ENCODE data around the gene CDK8. TPM values are rescaled to one million over a fixed set of nuclear protein-coding genes. Genes with fewer than 3 reads are reported as not detected.

Gene CDK8
- total RNA-seq, 1 donor from 2014 or later: 12.8 TPM

DNA sequence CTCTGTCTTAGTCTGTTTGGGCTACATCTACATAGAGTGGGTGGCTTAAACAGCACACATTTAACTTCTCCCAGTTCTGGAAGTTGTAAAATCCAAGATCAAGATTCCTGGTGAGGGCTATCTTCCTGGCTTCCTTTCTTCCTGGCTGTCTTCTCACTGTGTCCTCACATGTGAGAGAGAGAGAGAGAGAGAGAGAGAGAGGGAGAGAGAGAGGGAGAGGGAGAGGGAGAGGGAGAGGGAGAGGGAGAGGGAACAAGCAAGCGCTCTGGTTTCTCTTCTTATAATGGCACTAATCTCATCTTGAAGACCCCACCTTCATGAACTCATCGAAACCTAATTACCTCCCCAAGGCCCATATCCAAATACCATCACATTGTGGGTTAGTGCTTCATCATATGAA lies 69.2 kb downstream of the CDK8 start:
- no peak for DNase-seq

DNA sequence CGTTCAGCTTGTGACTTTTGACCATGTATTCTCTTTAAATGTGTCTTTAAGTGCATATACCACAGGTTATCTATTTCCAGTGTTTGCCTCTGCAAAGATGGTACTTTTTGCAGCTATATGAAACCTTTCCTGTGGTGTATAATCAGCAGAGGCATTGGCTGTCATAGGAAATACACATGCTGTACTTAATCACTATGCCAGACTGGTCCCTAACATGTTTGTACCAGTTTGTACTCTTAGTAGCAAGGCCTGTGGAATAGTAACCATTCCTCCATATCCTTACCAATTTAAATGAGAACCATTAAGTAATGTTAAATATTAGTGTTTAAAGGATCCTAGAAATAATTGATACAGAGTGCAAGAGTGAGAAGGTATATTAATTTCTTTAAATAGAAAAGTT lies 69.8 kb downstream of the CDK8 start:
- DNase-seq: no peak

DNA sequence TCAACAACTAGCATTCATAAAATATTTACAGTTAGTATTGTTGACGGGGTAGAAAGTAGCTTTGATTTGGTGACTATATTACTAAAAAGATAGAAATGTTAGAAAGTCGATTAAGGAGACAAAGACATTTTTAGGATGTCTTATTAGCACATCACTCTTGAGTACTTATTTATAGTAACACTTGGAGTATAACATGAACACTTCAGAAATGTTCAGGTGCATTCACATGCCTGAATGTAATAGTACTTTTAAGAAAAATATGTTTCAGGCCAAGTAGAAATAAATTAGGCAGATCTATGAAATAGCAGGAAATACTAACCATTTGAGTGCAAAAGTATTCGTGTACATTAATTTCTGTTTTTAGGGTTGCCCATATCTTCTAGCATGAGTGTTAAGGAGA lies 70.4 kb downstream of the CDK8 start:
- no peak for DNase-seq

DNA sequence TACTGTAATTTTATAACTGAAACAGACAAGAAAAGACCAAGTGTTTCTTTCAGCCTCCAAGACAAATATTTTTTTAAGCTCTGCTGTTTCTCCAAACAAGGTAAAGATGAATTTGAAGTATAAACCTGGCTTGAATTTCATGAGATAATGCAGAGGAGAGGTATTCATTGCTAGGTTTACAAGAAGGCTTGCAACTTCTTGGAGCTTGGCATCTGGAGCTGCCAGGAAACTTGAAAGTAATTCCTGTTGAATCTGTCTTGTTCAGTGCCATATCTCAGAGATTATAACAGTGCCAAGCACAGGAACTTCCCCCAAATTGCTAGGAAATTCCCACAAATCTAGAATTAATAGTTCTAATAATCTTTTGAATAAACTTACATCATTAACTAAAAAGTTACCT lies 70.9 kb downstream of the CDK8 start:
- DNase-seq: no peak

DNA sequence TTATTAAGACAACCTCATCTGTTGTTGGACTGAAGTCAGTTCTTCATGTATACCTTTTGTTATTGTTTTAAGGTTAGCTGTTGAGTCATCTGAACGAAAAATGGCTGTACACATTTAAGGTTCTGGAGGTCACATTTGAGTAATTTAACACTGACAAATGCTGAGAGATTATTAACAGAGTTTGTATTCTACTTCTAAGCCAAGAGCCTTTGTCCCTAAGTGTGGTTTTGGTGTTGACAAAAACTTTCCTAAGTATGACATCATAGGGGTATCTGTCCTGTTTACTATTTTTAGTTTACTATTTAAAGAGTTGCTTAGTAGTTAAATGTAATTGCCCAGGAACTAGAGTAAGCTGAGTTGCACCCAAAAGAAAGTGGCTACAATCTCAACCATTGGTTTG lies 71.9 kb downstream of the CDK8 start:
- peak; percentile 5 for DNase-seq

DNA sequence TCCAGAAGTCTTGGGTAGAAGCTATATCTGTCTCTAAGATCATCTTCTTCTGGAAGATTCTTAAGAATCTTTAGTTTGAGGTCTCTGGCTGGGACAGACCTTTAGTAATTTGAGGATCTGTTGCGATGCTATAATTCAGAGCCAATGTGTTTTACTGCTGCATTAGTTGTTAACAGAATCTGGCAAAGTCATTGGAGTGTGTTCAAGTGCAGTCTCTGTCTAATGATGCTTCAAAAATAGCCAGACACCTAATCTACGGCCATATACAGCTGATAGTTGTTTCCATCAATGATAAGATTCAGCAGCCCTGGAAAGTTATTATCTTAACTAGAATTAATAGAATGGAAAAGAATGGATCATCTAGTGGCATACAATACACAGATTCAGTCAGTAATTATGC lies 72.6 kb downstream of the CDK8 start:
- DNase-seq: no peak

DNA sequence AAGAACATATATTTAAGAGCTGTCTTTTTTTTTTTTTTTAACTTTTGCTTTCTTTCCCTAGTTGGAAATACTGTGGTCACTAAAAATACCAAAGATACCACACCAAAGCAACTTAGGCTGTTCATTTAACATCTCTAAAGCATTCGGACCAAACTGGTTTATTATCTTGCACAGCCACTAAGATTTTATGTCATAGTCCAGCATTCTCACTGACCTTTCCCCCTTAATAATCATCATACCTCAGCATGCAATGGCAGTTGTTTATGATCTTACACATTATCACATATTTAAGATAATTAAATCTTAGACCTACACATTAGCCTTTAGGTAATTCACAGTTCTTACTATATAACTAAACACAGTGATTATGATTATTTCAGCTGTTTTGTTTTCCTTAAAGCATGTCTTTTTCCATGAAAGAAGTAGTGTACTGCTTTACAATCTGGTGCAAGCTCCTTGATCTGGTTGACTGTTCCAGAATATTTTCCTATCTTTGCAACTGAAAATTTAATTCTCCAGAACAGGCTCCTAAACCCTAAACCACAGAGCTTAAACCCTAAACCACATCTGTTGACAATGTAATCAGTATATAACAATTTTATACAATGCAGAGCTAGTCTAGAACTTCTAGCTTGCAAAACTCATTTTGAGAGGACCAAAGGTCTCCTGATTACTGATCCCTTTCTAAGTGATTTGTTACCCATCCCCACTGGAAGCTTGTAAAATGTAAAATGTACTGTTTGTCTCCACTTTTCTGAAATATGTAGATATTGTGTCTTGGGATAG lies 74.2 kb downstream of the CDK8 start:
- DNase-seq: no peak

DNA sequence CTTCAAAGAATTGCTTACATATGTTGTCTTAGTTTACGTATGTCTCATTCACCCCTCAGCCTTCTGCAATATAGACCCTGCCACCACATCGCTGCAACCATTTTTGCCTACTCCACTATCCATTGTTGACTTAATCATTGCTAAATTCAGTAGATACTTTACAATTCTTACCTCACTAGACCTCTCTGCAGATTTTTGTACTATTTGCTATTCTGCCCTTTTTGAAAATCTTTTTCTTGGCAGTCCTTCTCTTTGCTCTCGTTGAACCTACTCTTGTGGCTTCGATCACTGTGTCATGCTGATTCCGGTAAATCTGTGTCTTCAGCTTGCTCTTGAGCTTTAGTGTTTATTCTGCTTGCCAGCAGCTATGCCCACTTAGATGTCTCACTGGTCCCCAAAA lies 81.2 kb downstream of the CDK8 start:
- DNase-seq: no peak

DNA sequence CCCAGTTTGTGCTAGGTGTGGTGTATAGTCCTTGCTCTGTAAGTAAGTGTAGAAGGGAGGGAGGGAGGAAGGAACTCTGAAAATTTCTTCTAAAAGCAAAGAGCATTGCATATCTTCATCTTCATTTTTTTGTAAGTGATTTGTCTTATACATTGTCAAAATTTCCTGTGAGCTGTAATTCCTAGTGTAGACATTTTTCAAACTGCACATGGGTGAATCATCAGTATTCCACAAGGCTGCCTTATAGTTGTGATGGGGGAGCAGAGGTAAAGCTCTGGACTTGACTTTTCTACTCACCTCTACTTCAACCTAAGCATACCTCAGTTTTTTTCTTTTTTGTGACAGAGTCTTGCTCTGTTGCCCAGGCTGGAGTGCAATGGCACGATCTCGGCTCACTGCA lies 86.9 kb downstream of the CDK8 start:
- no peak for DNase-seq

DNA sequence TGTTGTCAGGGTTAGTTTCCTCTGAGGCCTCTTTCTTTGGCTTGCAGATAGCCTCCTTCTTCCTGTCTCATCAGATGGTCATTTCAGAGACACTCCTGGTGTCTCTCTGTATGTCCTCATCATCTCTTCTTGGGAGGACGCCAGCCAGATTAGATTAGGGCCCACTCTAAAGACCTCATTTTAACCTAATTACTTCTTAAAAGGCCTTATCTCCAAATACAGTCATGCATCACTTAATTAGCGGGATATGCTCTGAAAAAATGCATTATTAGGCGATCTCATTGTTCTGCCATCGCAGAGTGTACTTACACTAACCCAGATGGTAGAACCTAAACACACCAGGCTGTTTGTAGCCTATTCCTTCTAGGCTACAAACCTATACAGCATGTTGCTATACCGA lies 89.0 kb downstream of the CDK8 start:
- DNase-seq: no peak

DNA sequence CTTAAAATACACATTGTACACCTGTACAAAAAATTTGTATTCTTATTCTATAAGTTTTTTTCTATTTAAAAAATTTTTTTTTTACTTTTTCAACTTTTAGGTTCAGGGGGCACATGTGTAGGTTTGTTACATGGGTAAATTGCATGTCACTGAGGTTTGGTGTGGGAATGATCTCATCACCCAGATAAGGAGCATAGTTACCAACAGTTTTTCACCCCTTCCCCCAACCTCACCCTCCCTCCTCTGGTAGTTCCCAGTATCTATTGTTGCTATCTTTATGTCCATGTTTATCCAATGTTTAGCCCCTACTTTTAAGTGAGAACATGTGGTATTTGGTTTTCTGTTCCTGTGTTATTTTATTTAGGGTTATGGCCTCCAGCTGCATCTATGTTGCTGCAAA lies 89.9 kb downstream of the CDK8 start:
- no peak for DNase-seq

DNA sequence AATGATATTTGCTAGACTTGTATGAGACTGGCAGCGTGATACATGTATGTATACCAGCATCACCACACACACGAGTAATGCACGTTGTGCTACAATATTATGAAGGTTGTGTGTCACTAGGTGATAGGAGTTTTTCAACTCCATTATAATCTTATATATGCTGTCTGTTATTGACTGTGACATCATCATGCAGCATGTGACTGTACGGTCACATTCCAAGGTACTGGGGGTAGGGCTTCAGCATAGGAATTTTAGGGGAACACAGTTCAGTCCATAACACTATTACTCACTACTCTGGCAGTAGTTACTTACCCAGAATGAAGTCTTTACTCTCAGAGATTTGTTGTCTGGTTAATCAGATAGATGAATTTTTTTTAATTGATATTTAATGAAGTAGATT lies 91.1 kb downstream of the CDK8 start:
- no peak for DNase-seq

DNA sequence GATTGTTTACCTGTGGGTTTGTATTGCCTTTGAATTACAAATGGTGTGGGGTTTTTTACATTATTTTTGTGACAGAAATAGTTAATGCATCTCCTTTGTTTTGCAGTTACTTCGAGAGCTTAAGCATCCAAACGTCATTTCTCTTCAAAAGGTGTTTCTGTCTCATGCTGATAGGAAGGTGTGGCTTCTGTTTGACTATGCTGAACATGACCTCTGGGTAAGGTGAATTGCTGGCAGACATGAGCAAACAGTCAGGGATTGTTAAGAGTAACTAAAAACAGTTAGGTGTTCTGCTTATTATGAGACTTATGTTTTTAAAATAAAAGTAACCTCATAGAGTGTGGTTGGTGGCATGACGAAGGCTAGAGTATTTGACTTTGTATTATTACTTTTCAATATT lies 95.0 kb downstream of the CDK8 start:
- DNase-seq: no peak

DNA sequence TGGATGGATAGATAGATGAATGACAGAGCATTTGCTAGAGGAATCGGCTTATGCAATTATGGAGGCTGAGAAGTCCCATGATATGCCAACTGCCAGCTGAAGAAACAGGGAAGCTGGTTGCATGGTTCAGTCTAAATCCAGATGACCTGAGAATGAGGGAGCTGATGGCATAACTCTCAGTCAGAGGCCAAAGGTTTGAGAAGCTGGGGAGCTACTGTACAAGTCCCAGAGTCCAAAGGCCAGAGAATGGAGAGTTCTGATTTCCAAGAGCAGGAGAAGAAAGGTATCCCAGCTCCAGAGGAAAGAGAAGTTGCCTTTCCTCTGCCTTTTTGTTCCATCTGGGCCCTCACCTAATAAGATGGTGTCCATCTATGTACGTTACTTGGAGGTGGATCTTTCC lies 108.3 kb downstream of the CDK8 start:
- no peak for DNase-seq

DNA sequence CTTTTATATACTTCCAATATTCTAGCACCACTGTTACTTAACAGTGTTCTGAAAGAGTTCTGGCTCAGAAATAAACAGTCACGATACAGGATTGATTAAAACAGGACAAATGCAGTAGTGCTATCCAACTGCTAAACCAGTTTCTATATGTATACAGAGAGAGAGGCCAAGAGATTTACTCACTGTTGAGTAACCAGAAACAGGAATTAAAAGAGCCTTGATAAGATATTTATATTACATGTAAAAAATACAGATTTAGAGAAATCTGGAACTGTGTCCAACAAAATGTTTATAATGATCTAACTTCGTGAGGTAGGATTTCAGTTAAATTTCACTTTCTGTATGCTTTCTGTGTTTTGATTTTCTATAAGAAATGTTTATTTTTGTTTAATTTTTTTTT lies 116.6 kb downstream of the CDK8 start:
- no peak for DNase-seq

DNA sequence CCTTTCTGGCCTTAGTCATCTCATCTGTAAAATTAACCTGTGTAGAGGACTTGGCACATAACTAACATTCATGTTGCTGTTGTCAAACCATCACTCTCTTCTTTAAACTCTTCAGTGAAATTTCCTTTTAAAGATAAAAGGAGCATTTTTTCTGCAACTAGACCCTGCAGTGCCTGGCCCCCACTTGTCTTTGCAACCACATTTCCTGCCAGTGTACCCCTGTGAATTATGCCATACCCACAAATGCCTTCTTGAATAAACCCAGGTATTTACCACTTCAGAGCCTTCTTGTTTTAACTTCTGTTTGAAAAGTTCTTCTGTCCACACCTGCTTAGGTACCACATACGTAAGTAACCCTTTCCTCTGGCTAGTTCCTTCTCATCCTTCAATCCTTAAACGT lies 118.8 kb downstream of the CDK8 start:
- no peak for DNase-seq

DNA sequence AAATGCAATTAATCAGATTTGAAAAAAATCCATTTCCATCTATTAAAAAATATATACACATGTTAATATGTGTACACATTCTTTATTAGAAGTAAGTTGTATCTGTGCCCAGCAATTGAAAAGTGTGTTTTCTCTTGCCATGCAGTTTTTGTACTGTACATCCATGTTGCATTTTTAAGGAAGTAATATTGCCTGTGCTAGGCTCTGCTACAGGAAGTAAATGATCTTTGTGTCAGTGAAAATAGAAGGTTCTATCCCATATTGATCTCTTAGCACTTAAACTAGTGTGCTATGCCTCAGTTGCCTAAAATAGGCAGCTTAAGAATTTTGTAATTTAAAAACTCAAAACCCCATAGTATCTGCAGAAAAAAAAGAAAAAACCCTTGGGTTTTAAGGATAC lies 122.5 kb downstream of the CDK8 start:
- no peak for DNase-seq

DNA sequence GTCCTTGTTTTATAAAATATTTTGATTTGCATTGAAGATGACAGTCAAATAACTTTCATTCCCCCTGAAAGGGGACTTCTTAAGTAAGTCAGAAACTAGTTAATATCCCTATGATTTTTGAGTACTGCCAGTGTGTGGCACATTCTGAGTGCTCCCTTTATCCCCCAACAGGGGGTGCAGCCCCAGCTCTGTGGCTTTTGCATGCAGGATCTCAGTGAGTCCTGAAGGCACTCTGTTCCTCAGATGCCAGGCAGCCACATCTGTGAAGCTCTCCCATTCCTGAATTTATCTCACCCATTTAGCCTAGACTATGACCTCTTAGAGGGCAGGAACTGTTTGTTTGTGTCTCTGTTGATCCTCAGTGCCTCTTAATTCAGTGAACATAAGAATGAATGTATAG lies 123.1 kb downstream of the CDK8 start:
- peak; percentile 25 for DNase-seq

DNA sequence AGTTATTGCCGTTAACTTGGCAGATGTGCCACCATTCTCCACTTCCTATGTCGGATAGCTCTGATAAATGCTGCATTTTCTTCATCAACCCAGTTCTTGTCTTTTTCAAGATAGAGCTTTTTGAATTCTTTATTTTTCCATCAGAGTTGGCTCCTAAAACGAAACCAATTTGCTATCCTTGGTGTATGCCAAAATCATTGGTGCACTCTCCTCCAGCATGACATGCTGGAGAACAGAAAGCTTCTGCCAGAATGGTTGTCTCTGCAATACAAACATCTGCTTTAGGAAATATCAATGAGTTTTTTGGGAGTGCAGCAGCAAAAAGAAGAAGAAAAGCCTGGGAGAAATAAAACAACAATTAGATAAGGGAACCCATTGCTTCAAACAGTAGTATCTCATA lies 124.2 kb downstream of the CDK8 start:
- no peak for DNase-seq

DNA sequence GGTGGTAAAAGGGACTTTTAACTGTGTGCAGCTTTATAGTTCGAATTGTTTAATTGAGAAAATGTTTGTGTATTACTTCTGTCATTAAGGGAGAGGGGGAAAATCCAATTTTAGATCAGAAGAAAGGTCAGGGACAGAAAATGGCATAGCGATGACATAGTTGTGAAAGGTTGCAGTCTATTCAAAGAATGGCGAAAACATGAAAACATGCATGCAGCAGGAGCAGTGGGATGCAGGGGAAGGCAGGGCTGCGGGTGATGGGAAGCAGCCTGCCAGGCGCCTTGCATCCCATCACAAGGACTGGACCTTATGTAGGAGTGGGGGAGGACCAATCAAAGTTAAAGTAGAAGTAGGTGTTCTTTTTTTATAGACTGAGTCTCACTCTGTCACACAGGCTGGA lies 125.9 kb downstream of the CDK8 start:
- no peak for DNase-seq

DNA sequence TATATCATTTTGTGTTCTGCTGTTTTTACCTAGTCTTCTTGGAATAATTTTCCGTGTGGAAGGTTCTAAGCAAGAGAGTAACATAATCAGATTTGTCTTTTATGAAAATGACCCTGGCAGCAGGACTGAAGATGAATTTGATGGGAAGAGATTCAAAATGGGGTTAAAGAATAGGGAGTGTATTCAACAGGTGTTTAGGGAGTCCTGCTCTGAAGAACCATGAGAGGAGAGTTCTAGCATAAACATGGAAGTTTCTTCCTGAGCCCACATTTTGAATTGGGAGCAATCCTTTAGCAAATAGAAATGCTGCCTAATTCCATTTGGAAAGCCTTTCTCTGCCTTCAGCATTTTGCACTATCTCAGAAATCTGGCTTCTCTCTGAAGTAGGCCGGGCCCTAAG lies 127.0 kb downstream of the CDK8 start:
- no peak for DNase-seq

DNA sequence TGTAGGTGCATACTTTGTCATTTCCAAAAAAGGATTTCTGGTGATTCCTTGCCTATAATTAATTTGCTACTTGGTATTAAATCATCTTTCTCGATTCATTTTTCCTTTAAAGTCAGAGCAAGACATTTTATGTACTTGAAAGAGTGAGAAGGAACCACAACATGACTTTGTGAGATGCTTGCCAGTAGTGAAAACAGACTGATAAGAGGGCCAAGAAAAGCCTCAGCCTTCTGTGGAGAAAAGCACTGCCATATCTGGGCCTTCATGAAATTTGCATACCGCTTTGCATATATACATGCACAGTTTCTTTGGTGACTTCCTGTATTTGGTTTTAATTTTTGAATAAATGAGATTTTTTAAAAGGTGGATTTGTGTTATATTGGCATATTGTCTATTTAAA lies 128.4 kb downstream of the CDK8 start:
- no peak for DNase-seq

DNA sequence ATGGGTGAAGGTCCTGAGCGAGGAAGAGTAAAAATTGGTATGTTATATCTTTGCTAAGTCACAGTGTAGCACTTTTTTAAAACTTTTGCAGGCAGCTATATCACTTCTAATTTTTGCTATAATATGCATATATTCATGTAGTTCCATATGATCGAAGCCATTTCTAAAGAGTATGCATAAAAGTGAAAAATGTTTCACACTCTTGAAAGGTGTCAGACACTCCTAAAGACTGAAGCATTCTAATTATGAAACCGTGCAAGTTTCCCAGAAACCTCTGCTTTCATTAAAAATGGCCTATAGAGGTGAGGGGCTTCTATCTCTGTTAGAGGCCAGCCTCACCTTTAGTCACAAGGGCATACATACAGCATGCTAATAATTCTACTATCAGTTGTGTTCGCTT lies 128.9 kb downstream of the CDK8 start:
- no peak for DNase-seq

DNA sequence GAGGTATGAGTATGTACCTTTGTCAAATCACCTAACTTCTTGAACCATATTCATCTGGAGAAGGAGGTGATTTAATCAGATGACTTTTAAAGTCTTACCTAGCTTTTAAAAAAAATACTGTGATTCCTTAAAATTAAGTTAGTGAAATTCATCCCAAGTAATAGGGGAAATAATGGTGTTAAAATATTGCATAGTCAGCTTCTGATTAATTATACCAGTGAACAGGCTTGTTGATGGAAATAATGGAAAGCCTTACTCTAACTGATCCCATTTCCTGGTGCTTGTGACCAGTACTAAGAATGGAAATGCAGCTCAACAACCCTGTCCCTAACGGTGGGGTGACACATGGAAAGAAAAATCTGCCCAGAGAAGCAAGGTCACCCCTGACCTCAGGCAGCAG lies 130.7 kb downstream of the CDK8 start:
- no peak for DNase-seq

DNA sequence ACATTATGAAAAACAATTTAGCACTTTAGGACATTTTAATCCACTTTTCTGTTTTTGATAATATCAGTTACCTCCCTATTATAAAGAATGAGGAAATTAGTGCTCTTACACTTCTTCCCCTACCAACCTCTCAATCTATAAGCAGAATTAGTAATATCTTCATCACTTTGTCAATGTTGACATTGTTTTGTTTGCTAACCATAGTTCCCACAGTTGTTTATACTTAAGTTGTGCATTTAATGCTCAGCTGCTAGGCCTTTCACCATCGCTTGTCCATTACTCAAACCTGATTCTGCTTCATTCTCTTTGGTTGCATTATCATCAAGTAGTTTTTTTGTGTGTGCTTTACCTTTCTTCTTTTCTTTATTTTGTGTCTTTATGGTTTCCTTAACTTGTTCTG lies 132.1 kb downstream of the CDK8 start:
- no peak for DNase-seq

All from dermis blood vessel endothelial cell (primary cell).